Neural progenitor cell (in vitro differentiated cells): Measurements from ENCODE around the gene LMLN.

ENCODE experiments used
- EZH2 ChIP-seq: fragments of 200-600 bp; sonication (generic); IDR thresholded peaks from 2 replicates; pipeline ENCODE4 v1.6.1; 2017; ENCODE audit warnings: antibody characterized with exemption, mild to moderate bottlenecking, moderate library complexity
- TF ChIP-seq, protein P1 (sequence below): fragments of 200-600 bp; sonication (generic); IDR thresholded peaks from 2 replicates; pipeline ENCODE4 v1.5.1; 2017; ENCODE audit warnings: antibody characterized with exemption, mild to moderate bottlenecking

DNA sequence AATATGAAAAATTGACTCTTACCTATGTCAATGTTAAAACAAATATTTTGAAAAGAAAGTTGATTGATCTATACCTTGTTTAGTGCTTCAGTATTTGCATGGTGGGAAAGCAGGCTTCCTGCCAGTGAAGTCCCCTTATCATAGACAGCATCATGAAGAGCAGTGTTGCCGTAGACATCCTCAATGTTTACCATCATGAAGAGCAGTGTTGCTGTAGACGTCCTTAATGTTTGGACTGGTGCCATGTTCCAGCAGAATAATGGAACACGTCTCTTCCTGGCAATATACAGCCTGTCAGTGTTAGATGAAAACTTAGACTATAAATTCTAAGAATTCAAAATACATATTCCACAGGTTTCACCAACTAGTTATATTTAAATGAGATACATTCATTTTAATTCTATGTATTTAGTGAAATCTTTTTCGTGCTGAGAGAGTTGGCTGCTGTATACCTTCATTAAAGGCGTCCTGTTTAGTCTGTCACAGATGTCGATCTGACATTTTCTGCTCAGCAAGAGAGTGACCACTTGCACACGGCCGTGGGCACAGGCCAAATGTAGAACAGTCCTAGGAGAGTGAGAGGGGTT is 116.8 kb downstream of the LMLN start:
- TF ChIP-seq, protein P1, sequence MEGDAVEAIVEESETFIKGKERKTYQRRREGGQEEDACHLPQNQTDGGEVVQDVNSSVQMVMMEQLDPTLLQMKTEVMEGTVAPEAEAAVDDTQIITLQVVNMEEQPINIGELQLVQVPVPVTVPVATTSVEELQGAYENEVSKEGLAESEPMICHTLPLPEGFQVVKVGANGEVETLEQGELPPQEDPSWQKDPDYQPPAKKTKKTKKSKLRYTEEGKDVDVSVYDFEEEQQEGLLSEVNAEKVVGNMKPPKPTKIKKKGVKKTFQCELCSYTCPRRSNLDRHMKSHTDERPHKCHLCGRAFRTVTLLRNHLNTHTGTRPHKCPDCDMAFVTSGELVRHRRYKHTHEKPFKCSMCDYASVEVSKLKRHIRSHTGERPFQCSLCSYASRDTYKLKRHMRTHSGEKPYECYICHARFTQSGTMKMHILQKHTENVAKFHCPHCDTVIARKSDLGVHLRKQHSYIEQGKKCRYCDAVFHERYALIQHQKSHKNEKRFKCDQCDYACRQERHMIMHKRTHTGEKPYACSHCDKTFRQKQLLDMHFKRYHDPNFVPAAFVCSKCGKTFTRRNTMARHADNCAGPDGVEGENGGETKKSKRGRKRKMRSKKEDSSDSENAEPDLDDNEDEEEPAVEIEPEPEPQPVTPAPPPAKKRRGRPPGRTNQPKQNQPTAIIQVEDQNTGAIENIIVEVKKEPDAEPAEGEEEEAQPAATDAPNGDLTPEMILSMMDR, result no peak
- TF ChIP-seq EZH2, result no peak
